Activated CD8-positive, alpha-beta T cell treated with anti-CD3 and anti-CD28 coated beads, Interleukin-2, amount 10 ng/mL, durations not matched to agents 7 days and 5 days (primary cell): ENCODE measurements around the gene CXCL5. TPM values are rescaled to one million over a fixed set of nuclear protein-coding genes. Genes with fewer than 3 reads are reported as not detected.
"Not testable (repeated sequence)": the region's sequence is repeated elsewhere in the genome, so short reads cannot be mapped to it uniquely, and the experiment has no call there.

ENCODE experiments used
- ATAC-seq: fragments of 150-1000 bp; cut with Tn5 transposase; one replicate; pipeline ENCODE4 v1.10.0; 2021; ENCODE audit warnings: moderate library complexity
- CTCF ChIA-PET: fragments of 350-600 bp; sonication (Branson Sonifier 250); formaldehyde crosslinking; loops from one replicate; lab custom pipeline; 2021; ENCODE audit warnings: antibody characterized with exemption; lab: Charles Lee
- POLR2A ChIA-PET: fragments of 350-600 bp; sonication (Branson Sonifier 250); formaldehyde crosslinking; loops from one replicate; lab custom pipeline; 2021; ENCODE audit warnings: antibody characterized with exemption; lab: Charles Lee
- DNase-seq: peaks from one replicate; pipeline ENCODE4 v3.0.0-alpha.2; 2020
- H3K27ac Mint-ChIP-seq: one replicate; pipeline ENCODE4 v1.8.0; 2021; ENCODE audit warnings: mild to moderate bottlenecking, mixed read lengths
- H3K27me3 Mint-ChIP-seq: one replicate; pipeline ENCODE4 v1.8.0; 2021; ENCODE audit warnings: low read depth, mixed read lengths
- H3K36me3 Mint-ChIP-seq: one replicate; pipeline ENCODE4 v1.8.0; 2021; ENCODE audit warnings: low read depth, mixed read lengths
- H3K4me1 Mint-ChIP-seq: one replicate; pipeline ENCODE4 v1.8.0; 2021; ENCODE audit warnings: low read depth, mixed read lengths
- H3K4me3 Mint-ChIP-seq: one replicate; pipeline ENCODE4 v1.8.0; 2021; ENCODE audit warnings: mild to moderate bottlenecking, mixed read lengths
- H3K9me3 Mint-ChIP-seq: one replicate; pipeline ENCODE4 v1.8.0; 2022; ENCODE audit warnings: mixed read lengths; ENCODE audit not compliant: insufficient read depth
- total RNA-seq, 2 experiments: library from RNA; stranded (reverse); gene quantifications; one replicate each; pipeline ENCODE4 v1.2.3, GENCODE V29; 2021

Gene CXCL5
- total RNA-seq, 2 experiments from 2014 or later: not detected

DNA sequence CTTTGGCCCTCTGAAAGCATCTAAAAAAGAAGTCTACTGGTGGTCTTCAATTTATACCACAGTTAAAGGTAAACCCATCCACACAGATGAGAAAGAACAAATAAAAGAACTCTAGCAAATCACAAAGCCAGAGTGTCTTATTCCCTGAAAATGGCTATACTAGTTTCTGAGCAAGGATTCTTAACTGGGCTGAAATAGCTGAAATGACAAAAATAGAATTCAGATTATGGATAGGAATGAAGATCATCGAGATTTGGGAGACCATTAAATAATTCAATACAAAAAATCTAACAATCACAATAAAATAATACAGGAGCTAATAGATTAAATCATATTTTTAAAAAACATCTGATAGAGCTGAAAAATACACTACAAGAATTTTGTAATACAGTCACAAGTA lies 28.5 kb downstream of the CXCL5 start:
- Mint-ChIP-seq H3K27me3 (no peaks in the 10 kb centered on the region), H3K36me3 (no peaks in the 10 kb centered on the region), H3K4me3 (no peak overlapping the region), H3K4me1 (no peaks in the 10 kb centered on the region), H3K9me3 (peaks cover 9% of the 10 kb centered on the region), H3K27ac (no peak overlapping the region)
- ChIA-PET POLR2A (no interaction called here), CTCF (no interaction called here)
- DNase-seq (no peak), ATAC-seq (no peak)

DNA sequence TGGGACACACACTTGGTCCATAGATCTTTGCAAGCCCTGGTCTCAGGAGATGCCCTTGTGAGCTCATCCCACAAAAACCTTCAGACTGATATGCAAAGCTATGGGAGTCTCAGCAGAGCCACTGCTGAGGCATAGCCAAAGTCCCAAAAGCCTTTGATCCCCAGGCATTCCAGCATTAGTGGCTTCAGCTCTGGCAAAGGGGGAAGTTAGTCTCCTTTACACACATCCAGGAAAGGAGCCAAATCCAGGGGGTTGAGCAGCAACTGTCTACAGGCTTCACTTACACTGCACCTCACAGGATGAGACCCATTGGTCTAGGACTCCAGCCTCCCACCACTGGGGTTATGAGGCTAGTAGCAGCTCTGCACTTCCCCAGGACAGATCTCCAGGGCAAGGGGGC lies 30.6 kb downstream of the CXCL5 start:
- ATAC-seq (no peak), DNase-seq (no peak)
- POLR2A ChIA-PET: no interaction called here
- Mint-ChIP-seq H3K27ac (no peak overlapping the region), H3K9me3 (peaks cover 9% of the 10 kb centered on the region), H3K4me1 (no peaks in the 10 kb centered on the region), H3K36me3 (no peaks in the 10 kb centered on the region), H3K4me3 (no peak overlapping the region), H3K27me3 (no peaks in the 10 kb centered on the region)
- CTCF ChIA-PET: no interaction called here

DNA sequence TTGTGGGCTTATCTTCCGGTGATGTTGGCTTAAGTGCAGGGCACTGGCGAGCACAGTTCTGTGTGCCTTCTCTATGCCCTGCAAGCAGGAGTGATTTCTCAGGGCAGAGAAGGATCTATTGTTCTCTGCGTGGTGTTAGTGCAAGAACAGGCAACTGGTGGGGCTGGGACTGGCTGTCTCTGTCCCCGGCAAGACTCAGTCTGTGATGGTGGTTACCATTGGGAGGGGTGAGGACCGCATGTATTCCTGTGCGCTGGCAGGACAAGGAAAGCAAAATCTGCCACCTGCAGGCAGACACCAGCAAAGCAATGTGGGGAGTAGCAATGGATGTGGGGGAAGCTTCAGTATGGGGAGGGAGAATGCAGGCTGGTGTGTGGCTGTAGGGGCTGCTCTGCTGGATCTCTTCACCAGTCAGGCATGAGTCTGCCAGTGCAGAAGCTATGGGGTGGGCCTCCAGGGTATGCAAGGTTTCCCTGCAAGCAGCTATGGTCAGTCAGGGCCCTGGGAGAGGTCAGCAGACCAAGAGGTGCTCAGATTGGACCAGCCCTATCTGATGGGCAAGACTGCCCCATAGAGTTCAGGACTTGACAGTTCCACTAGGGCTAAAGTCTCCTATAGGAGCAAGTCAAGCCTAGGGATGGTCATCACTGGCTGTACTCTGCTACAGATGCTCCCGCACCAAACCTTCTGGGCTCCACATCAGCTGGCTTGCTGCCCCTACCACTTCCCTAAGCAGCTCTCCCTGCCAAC lies 33.4 kb downstream of the CXCL5 start:
- ATAC-seq: no peak
- ChIA-PET POLR2A (no interaction called here), CTCF (no interaction called here)
- Mint-ChIP-seq H3K36me3 (no peaks in the 10 kb centered on the region), H3K27ac (no peak overlapping the region), H3K9me3 (peaks cover 9% of the 10 kb centered on the region), H3K4me3 (no peak overlapping the region), H3K4me1 (no peaks in the 10 kb centered on the region), H3K27me3 (no peaks in the 10 kb centered on the region)
- no peak for DNase-seq

DNA sequence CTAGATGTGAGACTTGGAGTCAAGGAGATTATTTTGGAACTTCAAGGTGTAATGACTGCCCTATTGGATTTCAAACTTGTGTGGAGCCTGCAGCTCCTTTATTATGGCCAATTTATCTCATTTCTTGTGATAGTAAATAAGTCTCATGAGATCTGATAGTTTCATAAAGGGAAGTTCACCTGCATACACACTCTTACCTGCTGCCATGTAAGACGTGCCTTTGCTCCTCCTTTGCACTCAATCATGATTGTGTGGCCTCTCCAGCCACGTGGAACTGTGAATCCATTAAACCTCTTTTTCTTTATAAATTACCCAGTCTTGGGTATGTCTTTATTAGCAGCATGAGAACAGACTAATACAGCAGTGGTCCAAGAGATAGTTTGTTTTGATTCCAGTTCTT lies 35.8 kb downstream of the CXCL5 start:
- no peaks in the 10 kb centered on the region for H3K4me1 Mint-ChIP-seq
- H3K4me3 Mint-ChIP-seq: no peak overlapping the region
- DNase-seq: no peak
- ATAC-seq: no peak
- no peaks in the 10 kb centered on the region for H3K27me3 Mint-ChIP-seq
- CTCF ChIA-PET: no interaction called here
- H3K36me3 Mint-ChIP-seq: no peaks in the 10 kb centered on the region
- POLR2A ChIA-PET: no interaction called here
- H3K27ac Mint-ChIP-seq: no peak overlapping the region
- peaks cover 9% of the 10 kb centered on the region for H3K9me3 Mint-ChIP-seq

DNA sequence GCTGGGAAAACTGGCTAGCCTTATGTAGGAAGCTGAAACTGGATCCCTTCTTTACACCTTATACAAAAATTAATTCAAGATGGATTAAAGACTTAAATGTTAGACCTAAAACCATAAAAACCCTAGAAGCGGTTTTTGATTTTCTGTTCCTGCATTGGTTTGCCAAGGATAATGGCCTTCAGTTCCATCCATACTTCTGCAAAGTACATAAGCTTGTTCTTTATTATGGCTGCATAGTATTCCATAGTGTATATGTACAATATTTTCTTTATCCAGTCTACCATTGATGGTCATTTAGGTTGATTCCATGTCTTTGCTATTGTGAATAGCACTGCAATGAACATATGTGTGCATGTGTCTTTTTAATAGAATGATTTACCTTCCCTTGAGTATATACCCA lies 39.4 kb downstream of the CXCL5 start:
- CTCF ChIA-PET, ATAC-seq, H3K27me3 Mint-ChIP-seq, H3K27ac Mint-ChIP-seq, H3K4me1 Mint-ChIP-seq, H3K36me3 Mint-ChIP-seq, DNase-seq, H3K4me3 Mint-ChIP-seq, POLR2A ChIA-PET, H3K9me3 Mint-ChIP-seq: not testable (repeated sequence)

DNA sequence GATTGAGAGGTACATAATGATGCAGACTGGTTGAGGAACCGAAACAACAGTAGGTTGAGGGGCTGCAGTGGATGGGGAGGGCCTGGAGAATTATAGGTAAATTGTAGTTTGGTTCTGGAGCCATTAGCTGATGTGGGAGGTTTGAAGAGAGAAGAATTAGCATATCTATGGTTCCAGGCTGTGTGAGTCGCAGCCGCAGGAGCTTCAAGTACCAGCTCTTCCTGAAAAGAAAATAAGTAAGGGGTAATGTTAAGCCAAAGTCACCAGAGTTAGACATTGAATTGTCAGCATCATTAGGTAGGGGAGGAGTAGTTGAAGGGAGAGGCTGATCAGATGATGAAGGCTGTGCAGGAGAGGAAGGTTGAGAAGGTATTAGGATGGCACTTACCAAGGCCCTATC lies 46.1 kb downstream of the CXCL5 start:
- Mint-ChIP-seq H3K27me3 (no peaks in the 10 kb centered on the region), H3K9me3 (no peaks in the 10 kb centered on the region), H3K36me3 (no peaks in the 10 kb centered on the region), H3K4me3 (no peak overlapping the region), H3K4me1 (no peaks in the 10 kb centered on the region), H3K27ac (no peak overlapping the region)
- ChIA-PET POLR2A (no interaction called here), CTCF (interaction anchor here (0.5 kb wide), 1 partner anchor 133 kb away, joined by 3 read pairs; no protein-coding TSS in a partner anchor)
- DNase-seq (no peak), ATAC-seq (no peak)

DNA sequence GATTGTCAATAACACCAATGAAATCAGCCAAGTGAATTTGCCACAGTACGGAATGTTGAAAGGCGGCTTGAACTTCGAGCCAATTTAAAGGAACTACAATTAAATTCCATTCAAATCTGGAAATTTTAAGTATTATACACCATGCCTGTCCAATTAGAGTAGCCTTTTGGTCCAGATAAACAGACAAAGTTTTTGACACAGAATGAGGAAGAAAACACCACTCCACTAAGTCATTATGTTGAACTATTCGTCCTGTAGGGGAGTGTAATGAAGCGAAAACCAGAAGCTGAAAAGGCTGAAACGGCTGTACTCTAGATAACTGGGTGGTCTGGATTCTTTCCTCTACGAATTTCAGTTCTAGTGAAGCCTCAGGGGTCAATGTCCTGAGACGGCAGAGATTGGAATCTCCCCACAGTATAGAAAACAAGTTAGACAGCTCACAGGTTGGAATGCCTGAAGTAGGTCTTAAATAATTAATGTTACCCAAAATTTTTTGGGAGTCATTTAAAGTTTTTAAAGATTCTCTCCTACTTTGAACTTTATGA lies 48.0 kb downstream of the CXCL5 start:
- H3K27ac Mint-ChIP-seq, CTCF ChIA-PET, H3K4me3 Mint-ChIP-seq: not testable (repeated sequence)

DNA sequence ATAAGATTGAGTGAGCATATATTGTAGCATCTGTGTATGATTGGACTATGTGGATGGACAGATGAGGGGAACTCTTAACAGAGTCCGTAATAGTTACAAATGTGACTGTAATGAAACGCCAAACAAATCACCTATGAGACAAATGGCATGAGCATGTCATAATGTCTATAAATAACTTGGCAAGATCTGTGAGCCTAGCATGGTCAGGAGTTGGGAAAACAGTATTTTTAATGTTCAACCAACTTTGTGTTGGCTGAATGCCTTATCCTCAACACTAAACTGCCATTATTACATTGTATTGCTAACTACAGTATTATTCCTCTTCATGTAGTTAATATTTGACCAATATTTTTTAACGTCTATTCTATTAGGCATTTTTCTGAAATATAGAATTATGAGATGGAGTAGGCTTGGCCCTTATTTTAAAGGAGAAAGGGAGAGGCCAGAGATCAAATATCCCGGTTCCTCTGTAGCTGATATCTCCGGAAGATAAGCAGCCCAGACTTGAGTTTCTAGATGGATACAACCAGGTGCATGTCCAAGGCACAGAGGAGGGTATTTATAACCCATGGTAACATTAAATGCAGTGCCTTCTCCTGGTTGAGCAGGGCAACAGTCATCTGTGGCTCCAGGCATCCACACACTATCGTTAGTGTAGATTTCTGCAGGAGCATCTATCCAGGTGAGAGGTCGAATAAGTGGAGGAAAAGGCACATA lies 49.3 kb downstream of the CXCL5 start:
- POLR2A ChIA-PET: no interaction called here
- Mint-ChIP-seq H3K9me3 (no peaks in the 10 kb centered on the region), H3K27ac (no peak overlapping the region), H3K27me3 (peaks cover 15% of the 10 kb centered on the region), H3K4me3 (no peak overlapping the region), H3K4me1 (no peaks in the 10 kb centered on the region), H3K36me3 (no peaks in the 10 kb centered on the region)
- CTCF ChIA-PET: no interaction called here
- DNase-seq (no peak), ATAC-seq (no peak)

More for the DNA sequence above, 48.0 kb downstream of the CXCL5 start:
- DNase-seq, POLR2A ChIA-PET, H3K27me3 Mint-ChIP-seq, H3K9me3 Mint-ChIP-seq, H3K36me3 Mint-ChIP-seq, ATAC-seq, H3K4me1 Mint-ChIP-seq: not testable (repeated sequence)

DNA sequence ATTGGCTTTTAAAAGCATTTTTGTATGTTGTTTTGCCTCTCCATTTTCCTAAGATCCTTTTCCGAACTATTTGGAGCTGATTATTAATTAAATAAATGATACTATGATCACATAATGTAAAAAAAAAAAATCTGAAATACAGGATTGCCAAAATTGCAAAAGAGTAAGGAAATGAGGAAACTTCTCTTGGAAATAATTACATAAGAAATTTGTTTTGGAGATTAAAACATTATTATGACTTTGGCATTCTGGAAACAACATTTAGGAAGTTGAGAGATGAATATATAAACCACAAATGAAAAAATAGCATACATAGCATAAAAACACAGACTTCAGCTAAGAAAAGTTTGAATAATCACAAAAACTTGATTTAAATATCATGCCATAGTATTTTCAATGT lies 50.2 kb downstream of the CXCL5 start:
- Mint-ChIP-seq H3K36me3 (no peaks in the 10 kb centered on the region), H3K9me3 (no peaks in the 10 kb centered on the region), H3K27ac (no peak overlapping the region), H3K4me1 (no peaks in the 10 kb centered on the region), H3K4me3 (no peak overlapping the region), H3K27me3 (peaks cover 19% of the 10 kb centered on the region)
- no peak for DNase-seq
- ChIA-PET POLR2A (no interaction called here), CTCF (no interaction called here)
- ATAC-seq: no peak

DNA sequence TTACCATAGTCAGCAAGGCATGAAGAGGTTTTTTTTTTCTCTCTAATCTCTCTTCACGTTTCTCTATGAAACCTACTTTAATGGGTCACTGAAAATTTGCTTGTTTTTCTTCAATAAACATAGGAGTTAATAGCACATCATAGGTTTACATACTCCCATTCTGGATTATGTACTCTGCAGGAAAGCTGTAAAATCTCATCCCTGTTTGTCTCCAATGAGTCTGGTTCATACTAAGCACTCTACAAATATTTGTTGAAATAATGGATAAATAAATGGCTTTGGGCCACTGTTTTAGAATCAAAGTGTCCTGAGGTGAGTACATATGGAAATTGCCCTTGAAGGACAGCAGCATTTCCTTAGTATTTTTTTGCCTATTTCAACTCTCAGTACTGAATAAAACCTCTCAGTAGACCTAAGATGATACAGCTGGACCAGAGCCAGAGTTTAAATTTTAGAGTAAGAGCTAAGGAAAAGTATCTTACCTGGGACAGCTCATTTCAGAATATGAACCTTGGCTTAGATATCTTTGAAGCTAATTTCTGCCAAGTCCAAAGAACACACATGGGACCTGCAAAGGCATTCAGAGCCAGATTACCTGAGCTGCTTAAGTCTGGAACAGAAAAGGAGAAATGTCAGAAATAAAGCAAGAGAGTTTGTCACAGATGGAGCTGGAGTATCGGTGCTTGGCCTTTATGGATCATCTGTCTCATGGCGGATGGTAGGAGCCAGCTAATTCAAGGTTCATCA lies 51.1 kb downstream of the CXCL5 start:
- Mint-ChIP-seq H3K4me1 (no peaks in the 10 kb centered on the region), H3K27me3 (peaks cover 21% of the 10 kb centered on the region), H3K27ac (no peak overlapping the region), H3K9me3 (no peaks in the 10 kb centered on the region), H3K36me3 (no peaks in the 10 kb centered on the region), H3K4me3 (no peak overlapping the region)
- ChIA-PET POLR2A (no interaction called here), CTCF (no interaction called here)
- ATAC-seq (no peak), DNase-seq (no peak)

DNA sequence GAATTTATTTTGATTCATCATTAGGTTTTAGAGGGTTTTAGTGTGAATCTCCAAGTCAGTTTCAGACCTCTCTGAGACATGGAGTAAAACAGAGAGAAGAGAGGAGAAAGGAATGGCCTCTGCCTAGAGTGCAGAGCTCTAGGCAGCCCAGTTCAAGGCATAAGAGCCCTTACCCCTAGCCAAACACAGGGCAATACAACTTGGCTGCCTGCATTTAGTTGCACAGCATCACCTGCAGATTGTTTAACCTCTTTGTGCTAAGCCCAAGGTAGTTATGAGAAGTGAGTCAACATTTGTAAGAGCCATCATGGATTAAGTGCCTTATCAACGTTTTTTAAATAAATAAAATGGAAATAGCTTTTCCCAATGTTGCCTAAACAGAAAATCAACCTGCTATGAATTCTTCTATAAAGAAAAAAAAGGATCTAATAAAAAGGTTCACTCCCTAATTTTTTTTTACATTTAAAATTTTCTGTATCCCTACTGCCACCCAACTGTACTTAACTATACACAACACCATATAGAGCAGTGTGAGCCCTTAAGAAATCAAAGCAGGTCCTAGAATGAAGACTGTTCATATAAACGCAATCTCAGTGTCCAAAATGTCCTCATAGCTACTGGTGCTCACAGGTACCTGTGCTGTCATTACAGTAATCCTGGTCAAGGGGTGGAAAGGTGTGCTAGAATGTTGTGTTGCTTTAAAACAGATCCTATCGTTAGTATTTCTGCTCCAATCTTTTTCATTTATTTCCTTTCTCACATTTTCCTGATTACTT lies 52.6 kb downstream of the CXCL5 start:
- H3K4me3 Mint-ChIP-seq: no peak overlapping the region
- ATAC-seq: no peak
- ChIA-PET POLR2A (interaction anchor here (0.7 kb wide), 1 partner anchor 894 kb away, joined by 4 read pairs; no protein-coding TSS in a partner anchor), CTCF (no interaction called here)
- no peaks in the 10 kb centered on the region for H3K9me3 Mint-ChIP-seq
- H3K4me1 Mint-ChIP-seq: no peaks in the 10 kb centered on the region
- peaks cover 21% of the 10 kb centered on the region for H3K27me3 Mint-ChIP-seq
- no peak for DNase-seq
- no peak overlapping the region for H3K27ac Mint-ChIP-seq
- H3K36me3 Mint-ChIP-seq: no peaks in the 10 kb centered on the region
